ENCODE data around the gene PCNX1. TPM values are rescaled to one million over a fixed set of nuclear protein-coding genes. Genes with fewer than 3 reads are reported as not detected.
A peak's percentile ranks its signal among the peaks of the same experiment; 100 is the strongest.

The PCNX1 gene
- total and polyA plus RNA-seq, 12 donors, result 4.5 to 66.6 (median 47.7) TPM

- Histone ChIP-seq H3K27ac (peak overlapping the region in 1 of 10 donors; percentile 67), H3K4me3 (no peak overlapping the region), H3K36me3 (peaks cover 0 to 44% (median 0%) of the 10 kb centered on the region in 9 donors), H3K9me3 (peaks cover 0 to 10% (median 0%) of the 10 kb centered on the region in 11 donors), H3K4me1 (no peaks in the 10 kb centered on the region), H3K27me3 (no peaks in the 10 kb centered on the region)
- no peak for DNase-seq
- TF ChIP-seq CTCF (IDR thresholded peaks at IDR 0.05), result no peak
- 86 to 91% methylated on average over 10 of the region's 10 CpGs for WGBS, 2 donors
- intact Hi-C loops (cut with DNase I), result no loop called here
- no peak for ATAC-seq
Observed at GRCh38 chr14:71117839-71118743, 210.8 kb downstream of the PCNX1 start.

- Histone ChIP-seq H3K4me1 (no peaks in the 10 kb centered on the region), H3K4me3 (no peak overlapping the region), H3K36me3 (peaks cover 0 to 36% (median 0%) of the 10 kb centered on the region in 9 donors), H3K27ac (no peak overlapping the region), H3K27me3 (no peaks in the 10 kb centered on the region), H3K9me3 (peaks cover 0 to 10% (median 0%) of the 10 kb centered on the region in 11 donors)
- DNase-seq (no peak), ATAC-seq (no peak)
- WGBS, 2 donors, result 96 to 98% methylated on average over 1 of the region's 1 CpG
- intact Hi-C loops (cut with DNase I), result no loop called here
- no peak for TF ChIP-seq CTCF (IDR thresholded peaks at IDR 0.05)
Observed at GRCh38 chr14:71119075-71119474, 211.8 kb downstream of the PCNX1 start.

GRCh38 chr14:71119832-71120231 lies 212.6 kb downstream of the PCNX1 start:
- WGBS, 2 donors, result 100% methylated on average over 1 of the region's 1 CpG
- ATAC-seq, result no peak
- TF ChIP-seq CTCF (IDR thresholded peaks at IDR 0.05), result no peak
- Histone ChIP-seq H3K4me1 (no peaks in the 10 kb centered on the region), H3K27me3 (no peaks in the 10 kb centered on the region), H3K36me3 (peaks cover 0 to 28% (median 0%) of the 10 kb centered on the region in 9 donors), H3K9me3 (peaks cover 0 to 10% (median 0%) of the 10 kb centered on the region in 11 donors), H3K27ac (no peak overlapping the region), H3K4me3 (no peak overlapping the region)
- no peak for DNase-seq
- intact Hi-C loops (cut with DNase I), result no loop called here

- WGBS, 2 donors, result 87 to 93% methylated on average over 1 of the region's 1 CpG
- ATAC-seq, result no peak
- Histone ChIP-seq H3K4me1 (no peaks in the 10 kb centered on the region), H3K27ac (no peak overlapping the region), H3K9me3 (peaks cover 0 to 10% (median 0%) of the 10 kb centered on the region in 11 donors), H3K4me3 (no peak overlapping the region), H3K36me3 (peaks cover 0 to 16% (median 0%) of the 10 kb centered on the region in 9 donors), H3K27me3 (no peaks in the 10 kb centered on the region)
- intact Hi-C loops (cut with DNase I), result no loop called here
- no peak for TF ChIP-seq CTCF (IDR thresholded peaks at IDR 0.05)
- DNase-seq, result no peak
Observed at GRCh38 chr14:71121001-71121400, 213.7 kb downstream of the PCNX1 start.
